ENCODE results near the gene GARIN5B.

The GARIN5B gene

DNA sequence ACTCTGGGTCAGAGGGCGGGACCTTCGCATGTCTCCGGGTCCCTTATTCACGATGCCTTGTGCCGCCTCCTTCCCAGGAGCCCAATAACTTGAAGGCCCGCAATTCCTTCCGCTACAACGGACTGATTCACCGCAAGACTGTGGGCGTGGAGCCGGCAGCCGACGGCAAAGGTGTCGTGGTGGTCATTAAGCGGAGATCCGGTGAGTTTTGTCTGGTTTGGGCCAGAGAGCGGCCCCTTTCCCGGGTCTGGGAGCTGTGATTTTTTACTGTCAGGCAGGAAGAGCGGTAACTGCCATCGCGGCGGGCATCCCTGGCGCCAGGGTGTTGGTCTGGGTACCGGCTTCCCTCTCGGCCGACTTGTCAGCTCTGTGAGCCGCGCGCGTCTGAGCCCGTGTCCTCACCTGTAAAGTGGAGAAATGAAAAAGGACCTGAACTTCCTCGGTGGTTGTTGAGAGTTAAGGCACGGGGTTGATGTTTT is 23.5 kb upstream of the GARIN5B start:
- H3K27ac ChIP-seq (ENCODE audit: poor library complexity, severe bottlenecking): peak overlapping the region; percentile 93
- peaks cover 59% of the 10 kb centered on the region for H3K36me3 ChIP-seq (ENCODE audit: low read depth)
- TF ChIP-seq, protein P1, sequence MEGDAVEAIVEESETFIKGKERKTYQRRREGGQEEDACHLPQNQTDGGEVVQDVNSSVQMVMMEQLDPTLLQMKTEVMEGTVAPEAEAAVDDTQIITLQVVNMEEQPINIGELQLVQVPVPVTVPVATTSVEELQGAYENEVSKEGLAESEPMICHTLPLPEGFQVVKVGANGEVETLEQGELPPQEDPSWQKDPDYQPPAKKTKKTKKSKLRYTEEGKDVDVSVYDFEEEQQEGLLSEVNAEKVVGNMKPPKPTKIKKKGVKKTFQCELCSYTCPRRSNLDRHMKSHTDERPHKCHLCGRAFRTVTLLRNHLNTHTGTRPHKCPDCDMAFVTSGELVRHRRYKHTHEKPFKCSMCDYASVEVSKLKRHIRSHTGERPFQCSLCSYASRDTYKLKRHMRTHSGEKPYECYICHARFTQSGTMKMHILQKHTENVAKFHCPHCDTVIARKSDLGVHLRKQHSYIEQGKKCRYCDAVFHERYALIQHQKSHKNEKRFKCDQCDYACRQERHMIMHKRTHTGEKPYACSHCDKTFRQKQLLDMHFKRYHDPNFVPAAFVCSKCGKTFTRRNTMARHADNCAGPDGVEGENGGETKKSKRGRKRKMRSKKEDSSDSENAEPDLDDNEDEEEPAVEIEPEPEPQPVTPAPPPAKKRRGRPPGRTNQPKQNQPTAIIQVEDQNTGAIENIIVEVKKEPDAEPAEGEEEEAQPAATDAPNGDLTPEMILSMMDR (IDR thresholded peaks at IDR 0.05; ENCODE audit: poor library complexity, severe bottlenecking): no peak
- no peaks in the 10 kb centered on the region for H3K27me3 ChIP-seq (ENCODE audit: insufficient read depth, poor library complexity, severe bottlenecking)
- no peak for ATAC-seq (ENCODE audit: low read depth)
- H3K4me1 ChIP-seq (ENCODE audit: insufficient read depth, poor library complexity, severe bottlenecking): peaks cover 9% of the 10 kb centered on the region
- H3K4me3 ChIP-seq (ENCODE audit: severe bottlenecking): peak overlapping the region; percentile 73
- H3K9me3 ChIP-seq (ENCODE audit: severe bottlenecking): no peaks in the 10 kb centered on the region
- no peak for DNase-seq (ENCODE audit: low spot score)

DNA sequence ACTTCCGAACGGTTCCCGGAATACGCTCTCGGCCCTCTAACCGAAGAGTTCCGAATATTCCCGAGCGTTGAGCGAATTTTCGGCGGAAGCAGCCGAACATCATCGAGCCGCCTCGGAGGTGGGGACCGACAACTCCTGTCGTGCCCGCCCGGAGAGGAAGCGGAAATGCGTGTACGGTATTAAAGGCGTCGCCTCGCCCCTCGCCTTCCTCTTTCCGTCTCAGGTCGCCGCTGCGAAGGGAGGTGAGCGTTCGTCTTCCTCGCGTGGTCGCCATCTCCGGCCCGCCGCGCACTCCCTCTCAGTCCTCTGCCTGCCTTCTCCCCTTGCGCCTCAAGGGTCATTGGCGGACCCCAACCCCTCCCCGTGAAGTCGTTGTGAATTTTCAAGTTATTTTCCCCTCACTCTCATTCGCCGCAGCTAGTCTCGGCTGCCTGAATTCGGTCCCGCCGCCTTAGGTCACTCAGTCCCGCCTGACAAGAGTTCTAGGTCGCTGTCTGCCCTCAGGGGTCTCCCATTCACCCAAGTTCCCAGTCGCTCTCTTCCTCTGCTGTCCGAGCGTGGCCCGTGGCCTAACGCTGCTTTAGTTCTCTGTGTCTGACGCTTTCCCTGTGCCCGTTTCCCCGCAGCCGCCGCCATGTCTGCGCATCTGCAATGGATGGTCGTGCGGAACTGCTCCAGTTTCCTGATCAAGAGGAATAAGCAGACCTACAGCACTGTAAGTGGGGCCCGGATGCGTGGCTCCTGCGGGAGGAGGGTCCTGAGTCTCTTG is 22.8 kb upstream of the GARIN5B start, which contains the start of gene RPL28:
Gene RPL28, plus strand, starts transcription at position 209 of the 769 bp plus-strand sequence. Its CDS starts 426 bp downstream, at position 635.
- peaks cover 53% of the 10 kb centered on the region for H3K36me3 ChIP-seq (ENCODE audit: low read depth)
- ATAC-seq (ENCODE audit: low read depth): peak; percentile 53

DNA sequence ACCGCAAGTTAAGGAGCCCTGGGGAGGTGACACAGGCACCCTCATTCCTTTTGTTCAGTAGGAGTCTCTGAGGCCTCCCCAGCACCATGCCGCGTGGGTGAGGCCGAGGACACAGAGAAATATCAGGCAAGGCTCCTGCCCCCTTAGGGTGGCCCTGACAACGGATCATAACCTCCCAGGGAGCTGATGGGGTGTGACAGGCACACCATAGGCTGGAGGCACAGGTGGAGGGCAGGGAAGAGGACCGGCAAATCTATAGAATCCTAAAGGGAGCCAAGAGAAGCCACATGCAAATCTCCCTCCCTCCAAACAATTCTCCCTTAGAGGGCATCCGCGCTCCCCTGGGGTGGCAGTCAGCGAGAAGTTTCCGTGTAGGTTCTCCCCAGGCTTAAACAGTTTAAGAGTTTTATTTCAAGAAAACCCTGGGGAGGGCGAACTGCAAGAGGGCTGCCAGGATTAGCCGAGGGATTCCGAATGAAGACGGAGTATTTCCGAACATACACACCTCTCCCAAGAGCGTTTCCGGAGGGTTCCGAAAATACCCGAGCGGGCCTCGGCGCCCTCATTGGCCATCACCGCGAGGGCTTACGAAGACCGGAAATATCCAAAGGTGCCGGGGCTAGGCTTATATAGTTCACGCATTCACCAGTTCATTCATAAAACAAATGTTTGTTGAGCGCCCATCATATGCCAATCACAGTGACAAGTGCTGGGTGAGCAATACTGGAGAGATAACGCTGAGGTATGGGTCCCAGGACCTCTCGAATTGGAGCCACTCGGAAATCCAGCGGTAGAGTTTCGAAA is 22.1 kb upstream of the GARIN5B start:
- DNase-seq (ENCODE audit: low spot score): peak; percentile 91
- TF ChIP-seq, protein P1 (IDR thresholded peaks at IDR 0.05; ENCODE audit: poor library complexity, severe bottlenecking): no peak
- Histone ChIP-seq H3K36me3 (ENCODE audit: low read depth) (peaks cover 47% of the 10 kb centered on the region), H3K27ac (ENCODE audit: poor library complexity, severe bottlenecking) (peak overlapping the region; percentile 93), H3K27me3 (ENCODE audit: insufficient read depth, poor library complexity, severe bottlenecking) (no peaks in the 10 kb centered on the region), H3K9me3 (ENCODE audit: severe bottlenecking) (no peaks in the 10 kb centered on the region), H3K4me1 (ENCODE audit: insufficient read depth, poor library complexity, severe bottlenecking) (peaks cover 9% of the 10 kb centered on the region), H3K4me3 (ENCODE audit: severe bottlenecking) (peak overlapping the region; percentile 73)
- ATAC-seq (ENCODE audit: low read depth): peak; percentile 75

More for the DNA sequence above, 22.8 kb upstream of the GARIN5B start, which contains the start of gene RPL28:
- Histone ChIP-seq H3K9me3 (ENCODE audit: severe bottlenecking) (no peaks in the 10 kb centered on the region), H3K4me1 (ENCODE audit: insufficient read depth, poor library complexity, severe bottlenecking) (peaks cover 9% of the 10 kb centered on the region), H3K27ac (ENCODE audit: poor library complexity, severe bottlenecking) (peak within 1 kb of the TSS; percentile 93), H3K27me3 (ENCODE audit: insufficient read depth, poor library complexity, severe bottlenecking) (no peaks in the 10 kb centered on the region), H3K4me3 (ENCODE audit: severe bottlenecking) (peak within 1 kb of the TSS; percentile 73)
- peak; percentile 97 for DNase-seq (ENCODE audit: low spot score)
- TF ChIP-seq, protein P1 (IDR thresholded peaks at IDR 0.05; ENCODE audit: poor library complexity, severe bottlenecking): no peak

GRCh38 chr19:55384131-55384919 is 21.3 kb upstream of the GARIN5B start, which contains the start of gene TMEM238:
TSS of gene TMEM238 (minus strand) at chr19:55384292. CDS start at chr19:55384259, 33 bp downstream.
- Histone ChIP-seq H3K4me1 (ENCODE audit: insufficient read depth, poor library complexity, severe bottlenecking) (peaks cover 9% of the 10 kb centered on the region), H3K27me3 (ENCODE audit: insufficient read depth, poor library complexity, severe bottlenecking) (no peaks in the 10 kb centered on the region), H3K36me3 (ENCODE audit: low read depth) (peaks cover 39% of the 10 kb centered on the region), H3K27ac (ENCODE audit: poor library complexity, severe bottlenecking) (peak within 1 kb of the TSS; percentile 93), H3K4me3 (ENCODE audit: severe bottlenecking) (peak within 1 kb of the TSS; percentile 73), H3K9me3 (ENCODE audit: severe bottlenecking) (no peaks in the 10 kb centered on the region)
- DNase-seq (ENCODE audit: low spot score) (no peak), ATAC-seq (ENCODE audit: low read depth) (peak; percentile 7; the same call in 2 of the 3 replicates)
- TF ChIP-seq, protein P1 (IDR thresholded peaks at IDR 0.05; ENCODE audit: poor library complexity, severe bottlenecking): peak; percentile 36

Measured in RWPE2 (cell line).